ENCODE measurements around the gene ZNF628.
A peak's percentile ranks its signal among the peaks of the same experiment; 100 is the strongest.

Gene ZNF628

DNA sequence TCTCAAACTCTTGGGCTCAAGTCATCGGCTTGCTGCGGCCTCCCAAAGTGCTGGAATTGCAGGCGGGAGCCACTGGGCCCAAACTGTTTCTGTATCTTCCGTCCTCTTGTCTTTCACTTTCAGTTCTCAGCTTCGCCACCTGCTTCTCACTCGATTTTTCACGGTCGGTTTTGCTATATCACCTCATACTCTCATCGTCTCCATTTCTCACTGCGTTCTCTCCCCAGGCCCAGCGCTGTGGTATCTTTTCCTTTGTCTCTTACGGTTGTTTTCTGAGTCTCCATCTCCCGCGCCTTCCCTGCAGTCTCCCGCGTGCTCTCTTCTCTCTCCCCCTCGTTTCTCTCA lies 26.7 kb downstream of the ZNF628 start:
- Histone ChIP-seq H3K4me3 (replicated peaks; ENCODE audit: insufficient read depth, low read length) (no peak overlapping the region), H3K27me3 (ENCODE audit: insufficient read depth, poor library complexity, severe bottlenecking) (peaks cover 3% of the 10 kb centered on the region), H3K27ac (replicated peaks) (no peak overlapping the region)
- no peak for DNase-seq (ENCODE audit: low read depth in 1 of 2, low spot score in 1 of 2)
- TF ChIP-seq POLR2AphosphoS5 (IDR thresholded peaks at IDR 0.05; ENCODE audit: low read depth) (no peak), SPI1 (IDR thresholded peaks at IDR 0.05; ENCODE audit: borderline replicate concordance, low read depth) (no peak), GABPA (IDR thresholded peaks at IDR 0.05; ENCODE audit: low read depth) (no peak)
- TF ChIP-seq, protein P1, sequence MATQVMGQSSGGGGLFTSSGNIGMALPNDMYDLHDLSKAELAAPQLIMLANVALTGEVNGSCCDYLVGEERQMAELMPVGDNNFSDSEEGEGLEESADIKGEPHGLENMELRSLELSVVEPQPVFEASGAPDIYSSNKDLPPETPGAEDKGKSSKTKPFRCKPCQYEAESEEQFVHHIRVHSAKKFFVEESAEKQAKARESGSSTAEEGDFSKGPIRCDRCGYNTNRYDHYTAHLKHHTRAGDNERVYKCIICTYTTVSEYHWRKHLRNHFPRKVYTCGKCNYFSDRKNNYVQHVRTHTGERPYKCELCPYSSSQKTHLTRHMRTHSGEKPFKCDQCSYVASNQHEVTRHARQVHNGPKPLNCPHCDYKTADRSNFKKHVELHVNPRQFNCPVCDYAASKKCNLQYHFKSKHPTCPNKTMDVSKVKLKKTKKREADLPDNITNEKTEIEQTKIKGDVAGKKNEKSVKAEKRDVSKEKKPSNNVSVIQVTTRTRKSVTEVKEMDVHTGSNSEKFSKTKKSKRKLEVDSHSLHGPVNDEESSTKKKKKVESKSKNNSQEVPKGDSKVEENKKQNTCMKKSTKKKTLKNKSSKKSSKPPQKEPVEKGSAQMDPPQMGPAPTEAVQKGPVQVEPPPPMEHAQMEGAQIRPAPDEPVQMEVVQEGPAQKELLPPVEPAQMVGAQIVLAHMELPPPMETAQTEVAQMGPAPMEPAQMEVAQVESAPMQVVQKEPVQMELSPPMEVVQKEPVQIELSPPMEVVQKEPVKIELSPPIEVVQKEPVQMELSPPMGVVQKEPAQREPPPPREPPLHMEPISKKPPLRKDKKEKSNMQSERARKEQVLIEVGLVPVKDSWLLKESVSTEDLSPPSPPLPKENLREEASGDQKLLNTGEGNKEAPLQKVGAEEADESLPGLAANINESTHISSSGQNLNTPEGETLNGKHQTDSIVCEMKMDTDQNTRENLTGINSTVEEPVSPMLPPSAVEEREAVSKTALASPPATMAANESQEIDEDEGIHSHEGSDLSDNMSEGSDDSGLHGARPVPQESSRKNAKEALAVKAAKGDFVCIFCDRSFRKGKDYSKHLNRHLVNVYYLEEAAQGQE (IDR thresholded peaks at IDR 0.05; ENCODE audit: insufficient replicate concordance, low read depth) = no peak
- TF ChIP-seq, protein P2, sequence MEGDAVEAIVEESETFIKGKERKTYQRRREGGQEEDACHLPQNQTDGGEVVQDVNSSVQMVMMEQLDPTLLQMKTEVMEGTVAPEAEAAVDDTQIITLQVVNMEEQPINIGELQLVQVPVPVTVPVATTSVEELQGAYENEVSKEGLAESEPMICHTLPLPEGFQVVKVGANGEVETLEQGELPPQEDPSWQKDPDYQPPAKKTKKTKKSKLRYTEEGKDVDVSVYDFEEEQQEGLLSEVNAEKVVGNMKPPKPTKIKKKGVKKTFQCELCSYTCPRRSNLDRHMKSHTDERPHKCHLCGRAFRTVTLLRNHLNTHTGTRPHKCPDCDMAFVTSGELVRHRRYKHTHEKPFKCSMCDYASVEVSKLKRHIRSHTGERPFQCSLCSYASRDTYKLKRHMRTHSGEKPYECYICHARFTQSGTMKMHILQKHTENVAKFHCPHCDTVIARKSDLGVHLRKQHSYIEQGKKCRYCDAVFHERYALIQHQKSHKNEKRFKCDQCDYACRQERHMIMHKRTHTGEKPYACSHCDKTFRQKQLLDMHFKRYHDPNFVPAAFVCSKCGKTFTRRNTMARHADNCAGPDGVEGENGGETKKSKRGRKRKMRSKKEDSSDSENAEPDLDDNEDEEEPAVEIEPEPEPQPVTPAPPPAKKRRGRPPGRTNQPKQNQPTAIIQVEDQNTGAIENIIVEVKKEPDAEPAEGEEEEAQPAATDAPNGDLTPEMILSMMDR (IDR thresholded peaks at IDR 0.05; ENCODE audit: insufficient read depth, low read length) = no peak

DNA sequence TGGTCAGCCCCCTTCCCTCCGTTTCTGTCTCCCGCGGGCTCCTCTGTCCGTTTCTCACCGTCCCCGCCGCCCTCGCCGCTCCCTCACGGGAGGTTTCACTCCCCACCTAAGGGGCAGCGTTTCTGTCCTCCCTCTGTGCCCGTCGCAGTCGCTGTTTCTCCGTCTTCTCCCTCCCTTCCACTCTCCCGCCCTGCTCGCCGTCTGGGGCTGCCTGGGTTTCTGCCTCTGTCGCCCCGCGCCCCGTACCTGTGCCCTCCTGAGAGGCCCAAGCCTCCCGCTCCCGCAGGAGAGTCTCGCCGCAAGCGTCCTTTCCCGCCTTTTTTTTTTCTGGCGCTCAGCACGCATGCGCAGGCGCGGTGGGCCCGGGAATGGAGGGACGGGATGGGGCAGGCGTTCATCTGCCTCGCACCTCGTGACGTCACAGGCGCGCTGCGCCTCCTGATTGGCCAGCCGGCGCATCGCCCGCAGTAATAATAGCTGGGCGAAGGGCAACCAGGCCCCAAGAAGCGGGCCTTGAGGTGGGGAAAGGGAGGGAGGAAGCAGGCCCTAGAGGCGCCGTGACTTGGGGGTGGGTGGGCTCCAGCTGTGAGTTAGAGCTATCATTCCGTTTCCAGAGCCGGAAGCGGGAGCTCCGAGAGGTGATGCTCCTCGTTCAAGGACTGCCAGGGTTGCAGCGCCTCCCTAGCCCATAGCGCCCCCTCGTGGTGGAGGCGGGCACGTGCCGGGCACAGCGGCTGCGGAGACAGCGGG lies 27.3 kb downstream of the ZNF628 start:
- H3K27me3 ChIP-seq (ENCODE audit: insufficient read depth, poor library complexity, severe bottlenecking) = peaks cover 3% of the 10 kb centered on the region
- TF ChIP-seq, protein P2 (IDR thresholded peaks at IDR 0.05; ENCODE audit: insufficient read depth, low read length) = peak; percentile 89
- TF ChIP-seq GABPA (IDR thresholded peaks at IDR 0.05; ENCODE audit: low read depth) = no peak
- H3K4me3 ChIP-seq (replicated peaks; ENCODE audit: insufficient read depth, low read length) = peak overlapping the region; percentile 35
- H3K27ac ChIP-seq (replicated peaks) = peak overlapping the region; percentile 36; the same call in 1 of the 2 replicates
- DNase-seq (ENCODE audit: low read depth in 1 of 2, low spot score in 1 of 2) = peak; percentile 74 to 88

DNA sequence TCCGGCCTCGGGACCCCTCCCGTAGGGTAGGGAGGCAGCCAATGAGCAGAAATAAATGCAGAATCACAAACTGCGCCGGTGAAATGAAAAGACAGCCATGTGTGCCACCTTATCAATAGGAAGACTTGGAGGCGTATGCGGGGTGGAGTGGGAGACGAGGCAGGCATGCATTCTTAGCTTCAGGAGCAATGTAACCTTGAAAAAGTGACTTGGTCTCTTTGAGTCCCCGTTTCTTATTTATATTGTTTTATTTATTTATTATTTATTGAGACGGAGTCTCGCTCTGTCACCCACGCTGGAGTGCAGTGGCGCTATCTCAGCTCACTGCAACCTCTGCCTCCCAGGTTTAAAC lies 27.8 kb downstream of the ZNF628 start:
- H3K27me3 ChIP-seq (ENCODE audit: insufficient read depth, poor library complexity, severe bottlenecking) = peaks cover 3% of the 10 kb centered on the region
- peak overlapping the region; percentile 35; the same call in 1 of the 2 replicates for H3K4me3 ChIP-seq (replicated peaks; ENCODE audit: insufficient read depth, low read length)
- DNase-seq (ENCODE audit: low read depth in 1 of 2, low spot score in 1 of 2) = no peak
- no peak overlapping the region for H3K27ac ChIP-seq (replicated peaks)
- TF ChIP-seq, protein P2 (IDR thresholded peaks at IDR 0.05; ENCODE audit: insufficient read depth, low read length) = no peak
- TF ChIP-seq GABPA (IDR thresholded peaks at IDR 0.05; ENCODE audit: low read depth) = no peak

DNA sequence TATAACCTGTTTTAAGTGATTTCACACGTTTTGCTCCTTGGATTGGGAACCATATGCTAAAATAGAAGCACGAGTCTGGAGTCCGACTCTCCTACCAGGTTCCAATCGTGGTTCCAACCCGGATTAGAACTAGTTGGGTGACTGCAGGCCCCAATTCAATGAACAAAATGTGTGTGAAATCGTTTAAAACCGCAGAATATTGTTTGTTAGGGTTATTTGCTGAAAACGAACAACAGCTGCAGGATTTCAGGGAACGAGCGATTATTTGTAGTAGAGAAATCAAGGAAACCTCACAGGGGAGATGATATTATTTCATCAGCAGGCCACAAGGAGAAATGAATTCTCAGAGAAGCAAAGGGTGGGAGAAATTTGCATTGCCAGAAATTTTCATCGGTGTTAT lies 28.6 kb downstream of the ZNF628 start:
- TF ChIP-seq, protein P2 (IDR thresholded peaks at IDR 0.05; ENCODE audit: insufficient read depth, low read length) = no peak
- TF ChIP-seq, protein P1 (IDR thresholded peaks at IDR 0.05; ENCODE audit: insufficient replicate concordance, low read depth) = no peak
- TF ChIP-seq GABPA (IDR thresholded peaks at IDR 0.05; ENCODE audit: low read depth) (no peak), POLR2AphosphoS5 (IDR thresholded peaks at IDR 0.05; ENCODE audit: low read depth) (no peak), SPI1 (IDR thresholded peaks at IDR 0.05; ENCODE audit: borderline replicate concordance, low read depth) (no peak)
- no peak for DNase-seq (ENCODE audit: low read depth in 1 of 2, low spot score in 1 of 2)
- H3K27me3 ChIP-seq (ENCODE audit: insufficient read depth, poor library complexity, severe bottlenecking) = peaks cover 3% of the 10 kb centered on the region
- H3K4me3 ChIP-seq (replicated peaks; ENCODE audit: insufficient read depth, low read length) = no peak overlapping the region
- H3K27ac ChIP-seq (replicated peaks) = no peak overlapping the region

Measured in HL-60 (cell line).